ENCODE measurements around the gene SLC25A14. TPM values are rescaled to one million over a fixed set of nuclear protein-coding genes. Genes with fewer than 3 reads are reported as not detected.

The SLC25A14 gene
- total and polyA plus RNA-seq, 2 donors (not counting 3 experiments of a cell fraction or from before 2014, with no cell fraction given) = 10.6 to 11.5 TPM

GRCh38 chrX:130347321-130347720 lies 7.6 kb downstream of the SLC25A14 start:
- DNase-seq (ENCODE audit: low read depth, low spot score) (no peak), FAIRE-seq (no peak)
- TF ChIP-seq FOS (IDR thresholded peaks at IDR 0.05; ENCODE audit: borderline replicate concordance, insufficient read depth, low read length) = no peak
- no peak for TF ChIP-seq JUN (IDR thresholded peaks at IDR 0.05; ENCODE audit: borderline replicate concordance, insufficient read depth, insufficient read length, low read depth)
- TF ChIP-seq GATA2 (IDR thresholded peaks at IDR 0.05; ENCODE audit: insufficient read depth, insufficient read length, low read depth, low read length) = no peak
- TF ChIP-seq MAX (IDR thresholded peaks at IDR 0.05; ENCODE audit: insufficient read depth, insufficient read length) = no peak
- no peak for TF ChIP-seq MYC (IDR thresholded peaks at IDR 0.05; ENCODE audit: low read depth, low read length)
- no peak for TF ChIP-seq CTCF (IDR thresholded peaks at IDR 0.05; ENCODE audit: extremely low read depth in 1 of 2, insufficient read depth in 1 of 2, low read depth in 1 of 2, low read length in 2 of 2)
- no peak for TF ChIP-seq EZH2 (IDR thresholded peaks at IDR 0.05; ENCODE audit: borderline replicate concordance, low read depth, low read length, severe bottlenecking)
- no peak for TF ChIP-seq POLR2AphosphoS5 (IDR thresholded peaks at IDR 0.05; ENCODE audit: insufficient read depth, low read depth, low read length)
- TF ChIP-seq POLR2A (IDR thresholded peaks at IDR 0.05; ENCODE audit: low read depth, low read length) = no peak
- H3K9me1 ChIP-seq (replicated peaks; ENCODE audit: control insufficient read depth, extremely low read depth, insufficient read depth, low read length) = no peaks in the 10 kb centered on the region
- no peak overlapping the region for H3K27ac ChIP-seq (ENCODE audit: insufficient read depth, low read depth, low read length)
- H3K79me2 ChIP-seq (ENCODE audit: control insufficient read depth, insufficient read depth, low read length) = no peaks in the 10 kb centered on the region
- H3K9ac ChIP-seq (replicated peaks; ENCODE audit: extremely low read depth, insufficient read depth, low read length) = no peak overlapping the region
- dilution Hi-C loops (cut with MboI; ENCODE audit: extremely low pct_ligation_motif_present, low sequenced_read_pairs) (no loop called here), intact Hi-C loops (cut with micrococcal nuclease) (no loop called here)
- no peak overlapping the region for H3K4me2 ChIP-seq (ENCODE audit: insufficient read depth, low read length)
- no peaks in the 10 kb centered on the region for H3K27me3 ChIP-seq (ENCODE audit: control insufficient read depth in 2 of 2, insufficient read depth in 2 of 2, low read length in 2 of 2)
- CTCF ChIA-PET = no interaction called here
- H4K20me1 ChIP-seq (replicated peaks; ENCODE audit: control insufficient read depth, extremely low read depth, insufficient read depth, low read length) = no peaks in the 10 kb centered on the region
- BruUV-seq (replicated peaks) = no TSS peak
- H3K36me3 ChIP-seq (ENCODE audit: control insufficient read depth in 2 of 2, extremely low read depth in 1 of 2, insufficient read depth in 2 of 2, low read length in 2 of 2) = peaks cover 0 to 2% of the 10 kb centered on the region in 2 experiments
- POLR2A ChIA-PET = no interaction called here
- no peaks in the 10 kb centered on the region for H3K4me1 ChIP-seq (ENCODE audit: control insufficient read depth, extremely low read depth, insufficient read depth, low read length)
- H3K4me3 ChIP-seq (replicated peaks in 1 of 3; ENCODE audit: insufficient read depth in 1 of 3, low read depth in 1 of 3, low read length in 3 of 3) = no peak overlapping the region
- no peak overlapping the region for H2AFZ ChIP-seq (ENCODE audit: low read depth, low read length)
- H3K9me3 ChIP-seq (replicated peaks; ENCODE audit: control insufficient read depth, insufficient read depth, low read length) = no peaks in the 10 kb centered on the region

Measured in endothelial cell of umbilical vein (primary cell).